Measurements from ENCODE around the gene STX12.
"Not testable (repeated sequence)": the region's sequence is repeated elsewhere in the genome, so short reads cannot be mapped to it uniquely, and the experiment has no call there.

The STX12 gene

GRCh38 chr1:27809883-27810282, 36.9 kb downstream of the STX12 start:
- H3K4me3 ChIP-seq (ENCODE audit: low read depth, low read length): no peak overlapping the region
- no peak for DNase-seq (ENCODE audit: low read depth)
- no peak for TF ChIP-seq CTCF (IDR thresholded peaks at IDR 0.05; ENCODE audit: insufficient read depth, low read depth, low read length, missing control alignments)

- H3K4me3 ChIP-seq (ENCODE audit: low read depth, low read length): no peak overlapping the region
- no peak for TF ChIP-seq CTCF (IDR thresholded peaks at IDR 0.05; ENCODE audit: insufficient read depth, low read depth, low read length, missing control alignments)
- DNase-seq (ENCODE audit: low read depth): no peak
Observed at GRCh38 chr1:27811741-27812500, 38.9 kb downstream of the STX12 start.

- no peak for TF ChIP-seq CTCF (IDR thresholded peaks at IDR 0.05; ENCODE audit: insufficient read depth, low read depth, low read length, missing control alignments)
- H3K4me3 ChIP-seq (ENCODE audit: low read depth, low read length): no peak overlapping the region
- no peak for DNase-seq (ENCODE audit: low read depth)
Observed at GRCh38 chr1:27816921-27817630, 44.1 kb downstream of the STX12 start.

- H3K4me3 ChIP-seq (ENCODE audit: low read depth, low read length): no peak overlapping the region
- DNase-seq (ENCODE audit: low read depth): no peak
- no peak for TF ChIP-seq CTCF (IDR thresholded peaks at IDR 0.05; ENCODE audit: insufficient read depth, low read depth, low read length, missing control alignments)
Observed at GRCh38 chr1:27821761-27822315, 48.8 kb downstream of the STX12 start.

- DNase-seq (ENCODE audit: low read depth): no peak
- TF ChIP-seq CTCF (IDR thresholded peaks at IDR 0.05; ENCODE audit: insufficient read depth, low read depth, low read length, missing control alignments): no peak
Observed at GRCh38 chr1:27823784-27824183, 50.8 kb downstream of the STX12 start.

GRCh38 chr1:27824411-27824810, 51.4 kb downstream of the STX12 start:
- no peak overlapping the region for H3K4me3 ChIP-seq (ENCODE audit: low read depth, low read length)
- TF ChIP-seq CTCF (IDR thresholded peaks at IDR 0.05; ENCODE audit: insufficient read depth, low read depth, low read length, missing control alignments): no peak
- no peak for DNase-seq (ENCODE audit: low read depth)

More at GRCh38 chr1:27823784-27824183, 50.8 kb downstream of the STX12 start:
- no peak overlapping the region for H3K4me3 ChIP-seq (ENCODE audit: low read depth, low read length)

GRCh38 chr1:27829339-27829960, 56.4 kb downstream of the STX12 start:
- not testable (repeated sequence) for DNase-seq (ENCODE audit: low read depth)
- peak overlapping the region; percentile 96 for H3K4me3 ChIP-seq (ENCODE audit: low read depth, low read length)

Measured in GM12865 (cell line).